Measurements from ENCODE around the gene ANXA2R. TPM values are rescaled to one million over a fixed set of nuclear protein-coding genes. Genes with fewer than 3 reads are reported as not detected.
"Not testable (repeated sequence)": the region's sequence is repeated elsewhere in the genome, so short reads cannot be mapped to it uniquely, and the experiment has no call there.

The ANXA2R gene
- 1 to 10 TPM; 1.1 to 1.2 (median 1.2) TPM for polyA plus RNA-seq (ENCODE audit: insufficient read length in 3 of 3)

DNA sequence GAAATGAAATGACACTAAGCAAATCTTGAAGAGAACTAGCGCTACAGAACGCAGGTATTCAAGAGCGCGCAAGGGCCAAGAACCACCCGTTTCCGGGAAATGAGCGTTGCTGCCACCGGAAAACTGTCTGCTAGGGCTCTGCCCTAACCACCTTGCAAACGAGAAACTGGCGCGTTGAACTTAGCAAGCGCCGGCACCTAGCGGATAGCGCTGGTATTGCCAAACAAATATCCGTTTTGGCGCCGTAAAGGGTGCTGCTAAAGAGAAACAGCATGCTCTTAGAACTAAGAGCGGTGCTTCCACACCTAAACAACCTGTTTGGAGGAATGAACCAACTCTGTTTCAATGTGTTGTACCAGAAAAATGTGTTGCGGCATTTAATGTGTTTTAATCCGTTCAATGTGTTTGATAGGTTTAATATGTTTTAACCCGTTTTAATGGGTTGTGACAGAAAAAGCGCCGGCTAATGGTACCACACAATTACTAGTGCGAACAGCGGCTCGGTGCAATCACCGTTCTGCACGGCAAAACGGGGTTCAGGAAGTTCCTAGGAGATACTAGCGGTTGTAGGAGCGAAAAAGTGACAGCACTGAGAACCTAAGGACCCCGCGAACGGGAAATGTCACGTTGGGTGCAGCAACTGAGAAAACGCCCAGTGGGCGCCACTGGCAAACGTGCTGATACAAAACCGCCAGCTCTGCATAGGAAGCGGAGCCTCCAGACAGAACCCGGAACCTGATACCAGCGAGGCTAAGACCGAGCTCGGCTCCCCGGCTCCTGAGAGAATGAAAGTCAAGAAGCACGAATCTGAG lies at the start of gene ANXA2R:
TSS of gene ANXA2R (minus strand) at position 33 of the 812 bp plus-strand sequence. CDS start 273 bp downstream, outside the sequence.
- peak in 1 of 3 donors; percentile 73 for DNase-seq (ENCODE audit: low read depth in 3 of 3, low spot score in 2 of 3)

- not testable (repeated sequence) for DNase-seq (ENCODE audit: low read depth in 3 of 3, low spot score in 2 of 3)
Observed at GRCh38 chr5:43086118-43086908, 46.2 kb upstream of the ANXA2R start.

DNA sequence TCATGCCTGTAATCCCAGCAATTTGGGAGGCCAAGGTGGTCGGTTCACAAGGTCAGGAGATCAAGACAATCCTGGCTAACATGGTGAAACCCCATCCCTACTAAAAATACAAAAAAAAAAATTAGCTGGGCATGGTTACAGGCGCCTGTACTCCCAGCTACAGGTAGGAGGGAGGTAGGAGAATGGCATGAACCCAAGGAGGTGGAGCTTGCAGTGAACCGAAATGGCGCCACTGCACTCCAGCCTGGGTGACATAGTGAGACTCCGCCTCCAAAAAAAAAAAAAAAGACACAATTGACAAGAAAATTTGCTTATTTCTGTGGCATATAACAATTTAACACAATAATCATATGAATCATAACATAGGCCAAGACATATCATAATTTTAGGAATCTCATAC lies 45.3 kb upstream of the ANXA2R start:
- DNase-seq (ENCODE audit: low read depth in 3 of 3, low spot score in 2 of 3): no peak

DNA sequence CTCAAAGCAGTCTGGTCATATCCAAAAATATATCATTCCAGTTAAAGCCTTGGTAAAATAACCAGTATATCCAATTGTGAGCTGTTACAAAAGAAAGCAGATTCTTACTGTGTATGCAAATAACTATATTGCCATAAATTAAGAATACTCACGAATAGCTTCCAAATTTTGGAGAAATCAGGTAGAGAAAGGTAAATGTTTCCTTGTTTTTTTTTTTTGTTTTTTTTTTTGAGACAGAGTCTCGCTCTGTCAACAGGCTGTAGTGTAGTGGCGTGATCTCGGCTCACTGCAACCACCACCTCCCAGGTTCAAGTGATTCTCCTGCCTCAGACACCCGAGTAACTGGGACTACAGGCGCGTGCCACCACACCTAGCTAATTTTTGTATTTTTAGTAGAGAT lies 44.3 kb upstream of the ANXA2R start:
- not testable (repeated sequence) for DNase-seq (ENCODE audit: low read depth in 3 of 3, low spot score in 2 of 3)

- not testable (repeated sequence) for DNase-seq (ENCODE audit: low read depth in 3 of 3, low spot score in 2 of 3)
Observed at GRCh38 chr5:43081345-43081744, 41.2 kb upstream of the ANXA2R start.

DNA sequence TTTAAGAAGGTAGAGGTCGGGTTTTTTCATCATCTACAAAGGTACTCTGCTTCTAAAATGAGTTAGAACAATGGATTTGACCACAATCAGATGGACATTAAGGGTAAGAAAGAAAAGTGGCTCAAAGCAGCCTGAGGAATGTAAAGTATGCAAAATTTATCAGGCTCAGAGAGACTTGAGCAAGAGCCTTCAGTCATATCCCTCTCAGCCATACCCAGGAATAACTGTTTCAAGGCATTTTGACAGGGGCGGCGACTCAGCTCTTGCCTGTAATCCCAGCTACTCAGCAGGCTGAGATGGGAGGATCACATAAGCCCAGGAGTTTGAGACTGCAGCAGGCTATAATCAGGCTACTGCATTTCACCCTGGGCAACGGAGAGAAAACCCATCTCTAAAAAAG lies 38.8 kb upstream of the ANXA2R start:
- no peak for DNase-seq (ENCODE audit: low read depth in 3 of 3, low spot score in 2 of 3)

GRCh38 chr5:43077446-43078191 lies 37.5 kb upstream of the ANXA2R start:
- DNase-seq (ENCODE audit: low read depth in 3 of 3, low spot score in 2 of 3): not testable (repeated sequence)

- DNase-seq (ENCODE audit: low read depth in 3 of 3, low spot score in 2 of 3): no peak
Observed at GRCh38 chr5:43075319-43076293, 35.5 kb upstream of the ANXA2R start.

DNA sequence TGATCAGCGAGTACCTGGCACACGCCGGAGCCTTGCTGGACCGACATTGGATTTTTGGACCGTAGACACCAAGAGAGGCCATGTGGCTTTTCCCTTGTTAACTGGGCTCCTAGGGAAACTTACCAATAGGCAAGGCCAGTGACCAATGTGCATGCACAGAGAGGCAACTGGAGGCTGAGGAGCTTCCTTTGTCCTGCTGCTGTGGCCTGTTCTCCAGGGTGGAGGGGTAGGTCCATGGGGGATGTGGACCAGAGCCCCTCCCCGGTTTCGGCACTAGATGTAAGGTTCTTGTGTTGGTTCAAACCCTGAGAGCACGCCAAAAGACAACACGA lies 34.8 kb upstream of the ANXA2R start:
- DNase-seq (ENCODE audit: low read depth in 3 of 3, low spot score in 2 of 3): no peak

DNA sequence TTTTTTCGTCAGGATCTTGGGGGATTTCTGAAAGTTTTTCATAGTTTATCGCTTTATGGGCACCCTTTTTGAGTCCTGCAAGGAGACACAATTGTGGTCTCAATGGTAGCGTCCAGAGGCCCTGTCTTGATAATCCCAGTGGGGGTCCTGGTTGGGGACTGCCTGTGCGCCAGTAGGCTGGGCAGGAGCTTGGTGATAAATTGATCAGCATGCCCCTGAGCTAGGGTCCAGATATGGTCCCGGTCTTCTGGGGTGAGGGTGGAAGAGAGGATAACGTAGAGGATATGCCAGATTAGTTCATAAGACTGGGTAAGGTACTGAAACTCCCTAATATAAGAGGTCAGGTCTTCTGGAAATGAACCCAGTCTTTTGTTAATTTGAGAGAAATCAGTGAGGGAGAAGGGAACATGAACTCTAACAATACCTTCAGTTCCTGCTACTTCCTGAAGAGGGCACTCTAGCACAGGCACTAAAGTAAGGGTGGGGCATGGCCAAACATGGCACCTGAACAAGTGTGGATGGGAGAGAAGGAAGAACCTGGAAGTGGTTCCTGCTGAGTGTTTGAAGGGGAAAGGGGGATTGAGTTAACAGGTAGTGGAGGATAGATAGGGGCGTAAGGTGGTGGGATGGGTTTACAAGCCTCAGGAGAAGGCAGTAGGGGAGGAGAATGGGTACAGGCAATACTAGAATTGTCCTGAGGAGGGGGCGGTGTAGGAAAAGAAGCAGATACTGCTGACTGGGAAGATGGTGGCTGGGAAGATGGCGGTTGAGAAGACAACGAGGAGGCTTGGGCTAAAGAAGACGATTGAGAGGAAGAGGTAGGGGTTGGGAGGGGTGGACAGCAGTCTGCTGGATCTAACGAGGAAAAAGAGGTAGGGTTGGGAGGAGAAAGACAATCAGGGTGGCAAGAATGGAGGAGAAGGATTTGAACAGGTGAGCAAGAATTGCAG lies 33.8 kb upstream of the ANXA2R start:
- DNase-seq (ENCODE audit: low read depth in 3 of 3, low spot score in 2 of 3): no peak

DNA sequence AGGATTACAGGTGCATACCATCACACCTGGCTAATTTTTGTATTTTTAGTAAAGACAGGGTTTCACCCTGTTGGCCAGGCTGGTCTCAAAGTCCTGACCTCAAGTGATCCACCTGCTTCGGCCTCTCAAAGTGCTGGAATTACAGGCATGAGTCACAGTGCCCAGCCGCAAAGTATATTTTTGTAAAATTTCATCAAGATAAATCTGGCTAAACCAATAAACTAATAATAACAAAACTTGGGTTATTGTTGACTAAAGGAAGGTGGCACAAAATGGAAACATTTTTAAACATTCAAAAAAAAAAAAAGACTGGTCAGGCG lies 29.2 kb upstream of the ANXA2R start:
- not testable (repeated sequence) for DNase-seq (ENCODE audit: low read depth in 3 of 3, low spot score in 2 of 3)

GRCh38 chr5:43068037-43068436 lies 27.9 kb upstream of the ANXA2R start:
- DNase-seq (ENCODE audit: low read depth in 3 of 3, low spot score in 2 of 3): no peak

- DNase-seq (ENCODE audit: low read depth in 3 of 3, low spot score in 2 of 3): peak; percentile 92 to 95 (median 95)
Observed at GRCh38 chr5:43066799-43067741, 27.0 kb upstream of the ANXA2R start.

- DNase-seq (ENCODE audit: low read depth in 3 of 3, low spot score in 2 of 3): peak; percentile 53 to 81 (median 56)
Observed at GRCh38 chr5:43065948-43066798, 26.1 kb upstream of the ANXA2R start.

GRCh38 chr5:43065387-43065947 lies 25.3 kb upstream of the ANXA2R start:
- DNase-seq (ENCODE audit: low read depth in 3 of 3, low spot score in 2 of 3): peak in 1 of 3 donors; percentile 47

GRCh38 chr5:43063721-43064171 lies 23.6 kb upstream of the ANXA2R start:
- no peak for DNase-seq (ENCODE audit: low read depth in 3 of 3, low spot score in 2 of 3)

Measured in right renal cortex interstitium (tissue), 3 donors.